Psoas muscle (tissue), 8 donors: ENCODE measurements around the gene PXMP4. TPM values are rescaled to one million over a fixed set of nuclear protein-coding genes. Genes with fewer than 3 reads are reported as not detected.

Experiments
- ATAC-seq, 4 donors: fragments of 200-7000 bp; cut with Tn5 transposase; one replicate each; pipeline ENCODE4 v1.9.1; 2020; ENCODE audit warnings: moderate library complexity in 3 of 4, mild to moderate bottlenecking in 2 of 4
- DNase-seq, 2 donors: peaks; one replicate each; pipeline ENCODE4 v3.0.0-alpha.2; 2020
- H3K27ac ChIP-seq: fragments of 200-600 bp; one replicate; pipeline ENCODE4 v1.8.0; 2022
- H3K27me3 ChIP-seq, 3 donors: fragments of 200-600 bp in 1 of 3; one replicate each; pipeline versions ENCODE4 v1.6.1 to v1.8.0; 2013 to 2022; ENCODE audit warnings: low read length in 2 of 3, mild to moderate bottlenecking in 2 of 3, moderate library complexity in 1 of 3; ENCODE audit not compliant: insufficient read depth in 3 of 3
- H3K36me3 ChIP-seq, 2 donors: fragments of 200-600 bp in 1 of 2; one replicate each; pipeline versions ENCODE4 v1.6.1 to v1.8.0; 2013 to 2022; ENCODE audit warnings: low read depth in 1 of 2, mild to moderate bottlenecking in 1 of 2, moderate library complexity in 1 of 2; ENCODE audit not compliant: insufficient read depth in 1 of 2
- H3K4me1 ChIP-seq: fragments of 200-600 bp; one replicate; pipeline ENCODE4 v1.8.0; 2022
- H3K4me3 ChIP-seq: fragments of 200-600 bp; one replicate; pipeline ENCODE4 v1.8.0; 2022; ENCODE audit warnings: mild to moderate bottlenecking
- H3K9me3 ChIP-seq: fragments of 200-600 bp; one replicate; pipeline ENCODE4 v1.8.0; 2022
- CTCF ChIP-seq: fragments of 200-600 bp; IDR thresholded peaks from one replicate; pipeline ENCODE4 v1.8.0; 2022; ENCODE audit warnings: antibody characterized with exemption
- WGBS, 3 donors: extraction: QIAGEN DNeasy Blood & Tissue Kit; methylation state at CpG; one replicate each; pipeline versions ENCODE4 v1.1.6 to v1.1.7; 2013; 5-methylcytosine and 5-hydroxymethylcytosine counted together
- intact Hi-C, 2 donors: fragments of 100-400 bp; cut with DNase I; formaldehyde crosslinking; loops; one replicate each; pipeline versions ENCODE4 v1.11.0 to v1.14.2; 2022
- polyA plus RNA-seq, 3 donors: library from polyadenylated mRNA; stranded (reverse); fragments of 200-250 nt; gene quantifications; one replicate each; pipeline ENCODE4 v1.2.3, GENCODE V29; 2013
- total RNA-seq, 4 donors: library from RNA; stranded (reverse); fragmentation: NEBNext Ultra II Directional in 2 of 4; extraction: Animal tissue kit (Norgen Biotek cat#: 25700) in 2 of 4; gene quantifications; one replicate each; pipeline versions ENCODE4 v1.2.1 to v1.2.4, GENCODE V29; 2021 to 2023
- donor health status: healthy with polysubstance abuse.
- donor health status: DM: no; HTN: no; CAD: no; lungs with moderate emphysema.
- donor health status: Bipolar disorder and iron deficiency.
- donor health status: healthy.
- donor health status: DM: yes; HTN: yes; CAD: no.
- donor health status: DM: no; HTN: no; CAD: no.
- donor health status: DM: no; HTN: no; CAD: no.
- donor health status: DM: yes; HTN: yes; CAD: no.

PXMP4 gene
- total and polyA plus RNA-seq, 7 donors = 1.9 to 10.6 (median 5.1) TPM

DNA sequence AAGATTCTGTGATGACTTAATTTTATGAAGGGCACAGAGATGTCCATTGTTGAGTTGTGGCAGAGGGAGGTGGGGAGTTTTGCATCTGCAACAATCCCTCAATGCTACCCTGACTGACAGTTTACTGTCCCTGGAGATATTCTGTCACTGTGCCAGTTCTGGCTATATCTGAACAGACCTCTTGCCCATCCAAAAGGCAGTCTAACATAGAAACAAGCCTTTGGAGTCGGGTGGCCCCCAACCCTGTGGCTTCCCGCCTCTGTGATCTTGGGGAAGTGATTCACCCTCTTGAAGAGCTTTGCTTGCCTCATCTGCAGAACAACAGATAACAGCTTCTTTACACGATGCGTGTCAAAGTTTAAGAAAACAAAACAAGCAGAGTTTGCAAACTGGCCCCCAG lies 30.1 kb downstream of the PXMP4 start:
- Histone ChIP-seq H3K36me3 (no peaks in the 10 kb centered on the region), H3K4me3 (no peak overlapping the region), H3K4me1 (peaks cover 4% of the 10 kb centered on the region), H3K27me3 (no peaks in the 10 kb centered on the region), H3K9me3 (no peaks in the 10 kb centered on the region), H3K27ac (no peak overlapping the region)
- ATAC-seq (no peak), DNase-seq (no peak)
- intact Hi-C loops = no loop called here
- no peak for TF ChIP-seq CTCF
- whole genome bisulfite sequencing, 3 donors = 49 to 57% (median 55%) methylated on average over 4 of the region's 4 CpGs

DNA sequence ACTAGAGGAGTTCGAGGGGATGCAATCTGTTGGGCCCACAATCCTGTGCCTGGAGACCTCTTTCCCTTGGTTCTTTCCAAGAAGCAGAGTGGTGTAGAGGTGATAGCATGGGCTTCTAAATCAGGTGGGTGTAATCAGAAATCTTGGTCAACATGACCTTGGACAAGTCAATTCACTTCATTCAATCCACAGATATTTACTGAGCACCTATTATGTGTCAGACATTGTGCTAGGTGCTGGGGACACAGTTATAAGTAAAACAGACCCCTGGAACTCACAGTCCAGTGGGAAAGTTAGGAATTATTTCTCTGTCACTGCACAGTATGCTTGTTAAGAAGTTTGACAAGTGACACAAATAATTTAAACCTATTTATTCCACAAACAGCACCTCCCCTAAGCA lies 30.6 kb downstream of the PXMP4 start:
- H3K9me3 ChIP-seq = no peaks in the 10 kb centered on the region
- no peak for TF ChIP-seq CTCF
- peaks cover 4% of the 10 kb centered on the region for H3K4me1 ChIP-seq
- no peak overlapping the region for H3K4me3 ChIP-seq
- ATAC-seq (no peak), DNase-seq (no peak)
- H3K27ac ChIP-seq = no peak overlapping the region
- no peaks in the 10 kb centered on the region for H3K27me3 ChIP-seq
- H3K36me3 ChIP-seq = no peaks in the 10 kb centered on the region
- WGBS, 3 donors = 83 to 100% (median 96%) methylated on average over 1 of the region's 1 CpG
- intact Hi-C loops = no loop called here

- TF ChIP-seq CTCF = no peak
- Histone ChIP-seq H3K36me3 (no peaks in the 10 kb centered on the region), H3K27me3 (no peaks in the 10 kb centered on the region), H3K4me1 (peaks cover 4% of the 10 kb centered on the region), H3K9me3 (no peaks in the 10 kb centered on the region), H3K4me3 (no peak overlapping the region), H3K27ac (no peak overlapping the region)
- ATAC-seq (no peak), DNase-seq (no peak)
- WGBS, 3 donors = 93 to 95% (median 95%) methylated on average over 3 of the region's 3 CpGs
- intact Hi-C loops = no loop called here
Measured at GRCh38 chr20:33688938-33689424, 31.1 kb downstream of the PXMP4 start.

GRCh38 chr20:33687993-33688937 lies 31.8 kb downstream of the PXMP4 start:
- intact Hi-C loops = no loop called here

More at GRCh38 chr20:33687993-33688937, 31.8 kb downstream of the PXMP4 start:
- ATAC-seq (no peak), DNase-seq (no peak)
- no peaks in the 10 kb centered on the region for H3K27me3 ChIP-seq
- no peak overlapping the region for H3K27ac ChIP-seq
- H3K4me1 ChIP-seq = peaks cover 4% of the 10 kb centered on the region
- no peaks in the 10 kb centered on the region for H3K9me3 ChIP-seq
- no peaks in the 10 kb centered on the region for H3K36me3 ChIP-seq
- H3K4me3 ChIP-seq = no peak overlapping the region
- WGBS, 3 donors = 92 to 95% (median 94%) methylated on average over 3 of the region's 3 CpGs
- no peak for TF ChIP-seq CTCF
